PC-9 (cell line): ENCODE data around the gene VTA1.
"Not testable (repeated sequence)": the region's sequence is repeated elsewhere in the genome, so short reads cannot be mapped to it uniquely, and the experiment has no call there.

Source experiments
- EZH2 ChIP-seq: fragments of 200-600 bp; sonication (generic); IDR thresholded peaks from 2 replicates; pipeline ENCODE4 v1.8.0; 2017; ENCODE audit warnings: antibody characterized with exemption, low read depth
- TF ChIP-seq, protein P1 (sequence below): fragments of 200-600 bp; sonication (generic); conservative IDR thresholded peaks from 2 replicates; pipeline ENCODE4 v1.6.1; 2017; ENCODE audit warnings: mixed run types, antibody characterized with exemption, mild to moderate bottlenecking, moderate library complexity

DNA sequence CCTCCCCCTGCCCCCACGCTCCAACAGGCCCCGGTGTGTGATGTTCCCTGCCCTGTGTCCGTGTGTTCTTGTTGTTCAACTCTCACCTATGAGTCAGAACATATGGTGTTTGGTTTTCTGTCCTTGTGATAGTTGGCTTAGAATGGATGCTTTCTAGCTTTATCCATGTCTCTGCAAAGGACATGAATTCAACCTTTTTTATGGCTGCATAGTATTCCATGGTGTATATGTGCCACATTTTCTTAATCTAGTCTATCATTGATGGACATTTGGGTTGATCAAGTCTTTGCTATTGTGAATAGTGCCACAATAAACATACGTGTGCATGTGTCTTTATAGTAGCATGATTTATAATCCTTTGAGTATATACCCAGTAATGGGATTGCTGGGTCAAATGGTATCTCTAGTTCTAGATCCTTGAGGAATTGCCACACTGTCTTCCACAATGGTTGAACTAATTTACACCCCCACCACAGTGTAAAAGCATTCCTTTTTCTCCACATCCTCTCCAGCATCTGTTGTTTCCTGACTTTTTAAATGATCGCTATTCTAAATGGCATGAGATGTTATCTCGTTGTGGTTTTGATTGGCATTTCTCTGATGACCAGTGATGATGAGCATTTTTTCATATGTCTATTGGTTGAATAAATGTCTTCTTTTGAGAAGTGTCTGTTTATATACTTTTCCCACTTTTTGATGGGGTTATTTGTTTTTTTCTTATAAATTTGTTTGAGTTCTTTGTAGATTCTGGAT is 82.6 kb downstream of the VTA1 start:
- TF ChIP-seq, protein P1, sequence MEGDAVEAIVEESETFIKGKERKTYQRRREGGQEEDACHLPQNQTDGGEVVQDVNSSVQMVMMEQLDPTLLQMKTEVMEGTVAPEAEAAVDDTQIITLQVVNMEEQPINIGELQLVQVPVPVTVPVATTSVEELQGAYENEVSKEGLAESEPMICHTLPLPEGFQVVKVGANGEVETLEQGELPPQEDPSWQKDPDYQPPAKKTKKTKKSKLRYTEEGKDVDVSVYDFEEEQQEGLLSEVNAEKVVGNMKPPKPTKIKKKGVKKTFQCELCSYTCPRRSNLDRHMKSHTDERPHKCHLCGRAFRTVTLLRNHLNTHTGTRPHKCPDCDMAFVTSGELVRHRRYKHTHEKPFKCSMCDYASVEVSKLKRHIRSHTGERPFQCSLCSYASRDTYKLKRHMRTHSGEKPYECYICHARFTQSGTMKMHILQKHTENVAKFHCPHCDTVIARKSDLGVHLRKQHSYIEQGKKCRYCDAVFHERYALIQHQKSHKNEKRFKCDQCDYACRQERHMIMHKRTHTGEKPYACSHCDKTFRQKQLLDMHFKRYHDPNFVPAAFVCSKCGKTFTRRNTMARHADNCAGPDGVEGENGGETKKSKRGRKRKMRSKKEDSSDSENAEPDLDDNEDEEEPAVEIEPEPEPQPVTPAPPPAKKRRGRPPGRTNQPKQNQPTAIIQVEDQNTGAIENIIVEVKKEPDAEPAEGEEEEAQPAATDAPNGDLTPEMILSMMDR, result not testable (repeated sequence)
- not testable (repeated sequence) for TF ChIP-seq EZH2
